ENCODE data around the gene MYOM1. TPM values are rescaled to one million over a fixed set of nuclear protein-coding genes. Genes with fewer than 3 reads are reported as not detected.
A peak's percentile ranks its signal among the peaks of the same experiment; 100 is the strongest.

The MYOM1 gene
- total RNA-seq, 2 experiments from 2014 or later: 0.71 to 2.1 TPM

GRCh38 chr18:3247240-3248061 is 27.7 kb upstream of the MYOM1 start, which contains the start of gene MYL12A:
Gene MYL12A, plus strand, starts transcription at chr18:3247801. Its CDS starts 5,447 bp downstream, at chr18:3253248.
- H3K9me3 Mint-ChIP-seq: no peaks in the 10 kb centered on the region
- CTCF ChIA-PET: interaction anchor here (0.6 to 2.5 kb wide), 21 partner anchors 8 to 417 kb away, joined by 3 to 13 read pairs (median 3); partner anchors contain the start of gene MYL12B
- peaks cover 40% of the 10 kb centered on the region for H3K36me3 Mint-ChIP-seq (ENCODE audit: low read depth)
- H3K27me3 Mint-ChIP-seq: no peaks in the 10 kb centered on the region
- POLR2A ChIA-PET: interaction anchor here (0.6 to 2.1 kb wide), 4 partner anchors 14 to 346 kb away, joined by 3 to 6 read pairs (median 4); partner anchors contain the start of gene MYL12B
- peak; percentile 96 for DNase-seq
- peak within 1 kb of the TSS; percentile 88 for H3K4me3 Mint-ChIP-seq
- peaks cover 35% of the 10 kb centered on the region for H3K4me1 Mint-ChIP-seq
- H3K27ac Mint-ChIP-seq: peak within 1 kb of the TSS; percentile 99

DNA sequence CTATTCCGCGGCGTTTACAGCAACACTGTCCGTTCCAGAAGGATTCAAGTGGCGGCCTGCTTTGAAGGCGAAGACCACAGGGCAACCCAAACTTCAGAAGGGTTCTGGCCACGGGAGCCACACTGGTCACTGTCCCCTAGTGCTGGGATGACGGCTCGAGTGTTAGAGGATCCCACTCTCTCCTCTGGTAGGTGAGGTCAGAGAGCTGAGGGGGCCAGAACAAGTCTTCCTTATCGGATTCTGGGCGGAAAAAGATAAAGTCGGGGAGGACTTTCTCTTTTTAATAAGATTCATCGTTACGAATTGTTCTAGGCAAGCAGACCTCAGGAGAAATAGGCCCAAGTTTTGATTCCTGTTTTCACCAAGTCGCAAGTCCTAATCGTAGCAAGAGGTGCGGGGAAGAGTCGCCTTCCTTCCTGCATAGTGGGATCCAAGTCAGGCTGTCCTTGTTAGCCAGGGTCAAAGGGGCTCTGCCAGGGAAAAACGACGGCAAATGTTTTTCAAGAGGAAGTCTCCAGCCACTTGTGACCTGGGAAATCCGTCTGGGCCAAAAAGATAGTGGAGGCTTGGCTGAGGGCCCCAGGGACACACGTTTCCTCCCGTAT is 27.0 kb upstream of the MYOM1 start:
- Mint-ChIP-seq H3K27me3 (no peaks in the 10 kb centered on the region), H3K9me3 (peaks cover 3% of the 10 kb centered on the region), H3K36me3 (ENCODE audit: low read depth) (peaks cover 37% of the 10 kb centered on the region), H3K4me1 (peaks cover 29% of the 10 kb centered on the region), H3K27ac (peak overlapping the region; percentile 99), H3K4me3 (peak overlapping the region; percentile 88)
- CTCF ChIA-PET: interaction anchor here (0.6 to 2.5 kb wide), 39 partner anchors 8 to 586 kb away, joined by 3 to 13 read pairs (median 4); no protein-coding TSS in a partner anchor
- peak; percentile 24 for DNase-seq
- POLR2A ChIA-PET: interaction anchor here (0.6 to 1.2 kb wide), 2 partner anchors 15 to 95 kb away, joined by 3 read pairs; partner anchors contain the start of gene MYL12B

DNA sequence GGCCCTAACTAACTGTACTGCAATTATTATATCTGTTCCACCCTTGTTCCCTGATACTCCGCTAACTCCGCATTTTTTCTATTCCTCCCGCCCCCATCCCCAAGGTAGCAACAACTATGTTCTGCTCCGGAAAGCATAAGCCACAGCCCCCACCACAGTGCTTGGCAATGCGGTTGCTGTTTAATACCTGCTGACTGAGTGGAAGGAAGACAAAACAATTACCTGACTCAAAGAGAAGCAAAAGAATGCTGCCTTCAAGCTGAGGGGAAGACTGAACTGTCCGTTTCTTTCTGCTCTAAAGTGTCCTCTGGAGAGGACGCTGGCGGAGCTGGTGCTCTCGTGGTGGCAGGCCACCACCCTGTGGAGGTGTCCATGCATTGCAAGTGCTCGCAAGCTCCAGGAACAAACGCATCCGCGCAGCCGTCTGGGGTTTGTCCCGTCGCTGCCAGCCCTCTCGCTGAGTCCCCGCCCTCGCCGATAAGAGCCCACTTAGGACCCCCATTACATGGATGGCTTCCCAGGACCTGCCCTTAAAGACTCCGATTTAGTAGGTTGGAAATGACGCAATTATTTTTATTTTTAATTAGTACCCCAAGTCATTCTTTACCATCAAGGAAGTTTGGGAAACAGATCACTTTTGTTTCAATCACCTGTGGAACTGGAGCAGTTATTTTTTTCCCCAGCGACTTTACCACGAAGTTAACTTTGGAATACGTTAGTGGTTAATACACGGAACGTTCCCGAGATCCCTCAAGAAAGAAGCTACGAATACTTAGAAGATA is 26.3 kb upstream of the MYOM1 start:
- Mint-ChIP-seq H3K36me3 (ENCODE audit: low read depth) (peaks cover 36% of the 10 kb centered on the region), H3K27ac (peak overlapping the region; percentile 99), H3K9me3 (peaks cover 7% of the 10 kb centered on the region), H3K27me3 (no peaks in the 10 kb centered on the region), H3K4me1 (peaks cover 23% of the 10 kb centered on the region), H3K4me3 (peak overlapping the region; percentile 88)
- CTCF ChIA-PET: interaction anchor here (0.6 to 2.5 kb wide), 44 partner anchors 8 to 586 kb away, joined by 3 to 13 read pairs (median 3); no protein-coding TSS in a partner anchor
- peak; percentile 86 for DNase-seq
- POLR2A ChIA-PET: no interaction called here

GRCh38 chr18:3245185-3245564 is 25.4 kb upstream of the MYOM1 start:
- H3K4me3 Mint-ChIP-seq: peak overlapping the region; percentile 88
- CTCF ChIA-PET: interaction anchor here (0.6 to 2.5 kb wide), 17 partner anchors 9 to 313 kb away, joined by 3 to 13 read pairs (median 4); no protein-coding TSS in a partner anchor
- POLR2A ChIA-PET: no interaction called here
- no peaks in the 10 kb centered on the region for H3K27me3 Mint-ChIP-seq
- peaks cover 17% of the 10 kb centered on the region for H3K4me1 Mint-ChIP-seq
- H3K9me3 Mint-ChIP-seq: peaks cover 16% of the 10 kb centered on the region
- DNase-seq: no peak
- no peak overlapping the region for H3K27ac Mint-ChIP-seq
- peaks cover 38% of the 10 kb centered on the region for H3K36me3 Mint-ChIP-seq (ENCODE audit: low read depth)

- H3K4me3 Mint-ChIP-seq: no peak overlapping the region
- H3K9me3 Mint-ChIP-seq: peaks cover 16% of the 10 kb centered on the region
- CTCF ChIA-PET: interaction anchor here (1.3 kb wide), 1 partner anchor 178 kb away, joined by 5 read pairs; no protein-coding TSS in a partner anchor
- peaks cover 16% of the 10 kb centered on the region for H3K36me3 Mint-ChIP-seq (ENCODE audit: low read depth)
- H3K27ac Mint-ChIP-seq: no peak overlapping the region
- no peak for DNase-seq
- POLR2A ChIA-PET: no interaction called here
- H3K4me1 Mint-ChIP-seq: no peaks in the 10 kb centered on the region
- H3K27me3 Mint-ChIP-seq: no peaks in the 10 kb centered on the region
Observed at GRCh38 chr18:3238742-3239141, 19.0 kb upstream of the MYOM1 start.

DNA sequence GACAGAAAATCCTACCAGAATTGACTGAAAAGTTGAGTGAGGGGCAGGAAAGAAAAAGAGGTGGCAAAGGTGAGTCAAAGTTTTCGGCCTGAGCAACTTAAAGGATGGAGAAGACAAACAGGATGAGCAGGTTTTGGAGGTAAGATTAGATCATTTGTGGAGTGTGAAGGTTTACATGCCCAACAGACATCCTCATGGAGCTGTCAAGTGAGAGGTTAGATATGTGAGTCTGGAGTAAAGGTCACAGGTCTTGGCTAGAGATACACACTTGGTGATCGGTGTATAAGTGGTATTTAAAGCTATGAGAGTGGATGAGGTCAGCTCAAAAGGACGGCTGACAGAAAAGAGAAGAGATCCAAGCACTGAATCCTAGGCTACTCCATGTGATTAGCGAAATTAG is 16.7 kb upstream of the MYOM1 start:
- Mint-ChIP-seq H3K36me3 (ENCODE audit: low read depth) (peaks cover 11% of the 10 kb centered on the region), H3K4me3 (no peak overlapping the region), H3K27ac (no peak overlapping the region), H3K4me1 (no peaks in the 10 kb centered on the region), H3K9me3 (peaks cover 10% of the 10 kb centered on the region), H3K27me3 (no peaks in the 10 kb centered on the region)
- POLR2A ChIA-PET: no interaction called here
- CTCF ChIA-PET: interaction anchor here (1.3 to 1.4 kb wide), 2 partner anchors 9 to 12 kb away, joined by 3 to 4 read pairs; partner anchors contain the start of gene MYL12A
- DNase-seq: no peak

GRCh38 chr18:3235846-3236245 is 16.1 kb upstream of the MYOM1 start:
- POLR2A ChIA-PET: no interaction called here
- Mint-ChIP-seq H3K27ac (no peak overlapping the region), H3K36me3 (ENCODE audit: low read depth) (peaks cover 8% of the 10 kb centered on the region), H3K4me1 (no peaks in the 10 kb centered on the region), H3K27me3 (no peaks in the 10 kb centered on the region), H3K4me3 (no peak overlapping the region), H3K9me3 (peaks cover 8% of the 10 kb centered on the region)
- DNase-seq: no peak
- CTCF ChIA-PET: interaction anchor here (1.3 kb wide), 1 partner anchor 10 kb away, joined by 4 read pairs; no protein-coding TSS in a partner anchor

- no peak for DNase-seq
- no peak overlapping the region for H3K27ac Mint-ChIP-seq
- H3K4me1 Mint-ChIP-seq: peaks cover 3% of the 10 kb centered on the region
- H3K9me3 Mint-ChIP-seq: no peaks in the 10 kb centered on the region
- H3K36me3 Mint-ChIP-seq (ENCODE audit: low read depth): peaks cover 2% of the 10 kb centered on the region
- ChIA-PET CTCF (interaction anchor here (1.0 to 1.2 kb wide), 2 partner anchors 35 to 226 kb away, joined by 3 read pairs; no protein-coding TSS in a partner anchor), POLR2A (interaction anchor here (0.5 kb wide), 1 partner anchor 33 kb away, joined by 4 read pairs; no protein-coding TSS in a partner anchor)
- H3K4me3 Mint-ChIP-seq: no peak overlapping the region
- H3K27me3 Mint-ChIP-seq: no peaks in the 10 kb centered on the region
Observed at GRCh38 chr18:3234457-3234856, 14.7 kb upstream of the MYOM1 start.

DNA sequence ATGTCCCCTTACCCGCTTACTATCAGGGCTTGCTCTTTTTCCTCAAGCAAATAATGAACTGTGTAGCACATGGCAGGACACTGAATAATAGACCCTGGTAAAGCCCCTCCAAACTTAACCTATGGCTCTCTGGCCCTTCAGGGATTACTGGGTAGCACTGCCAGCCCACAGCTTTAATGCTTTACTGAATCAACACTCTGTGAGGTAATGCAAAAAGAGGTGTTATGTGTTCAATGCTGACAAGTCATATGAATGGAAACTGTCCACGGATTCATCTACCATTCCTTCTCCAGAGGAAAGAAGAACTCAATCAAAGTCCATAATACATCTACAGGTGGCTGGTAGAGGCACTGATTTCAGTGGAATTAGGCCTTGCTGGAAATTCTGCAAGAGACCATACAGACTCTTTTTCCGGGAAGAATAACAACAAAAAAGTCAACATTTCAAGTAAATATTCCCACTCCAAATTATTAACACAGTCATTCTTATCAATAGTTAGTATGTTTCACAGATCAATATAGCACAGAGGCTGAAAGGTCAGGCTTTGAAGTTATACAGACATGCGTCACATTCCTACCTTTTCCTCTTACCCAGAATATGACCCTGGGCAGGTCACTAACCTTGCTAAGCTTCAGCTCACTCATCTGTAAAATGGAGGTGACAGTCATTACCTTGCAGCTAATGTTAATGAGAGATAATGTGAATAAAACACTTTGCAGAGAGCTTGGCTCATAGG is 13.8 kb upstream of the MYOM1 start:
- DNase-seq: no peak
- Mint-ChIP-seq H3K4me3 (no peak overlapping the region), H3K27ac (no peak overlapping the region), H3K27me3 (no peaks in the 10 kb centered on the region), H3K36me3 (ENCODE audit: low read depth) (peaks cover 2% of the 10 kb centered on the region), H3K4me1 (peaks cover 3% of the 10 kb centered on the region), H3K9me3 (no peaks in the 10 kb centered on the region)
- POLR2A ChIA-PET: interaction anchor here (0.5 kb wide), 1 partner anchor 33 kb away, joined by 4 read pairs; no protein-coding TSS in a partner anchor
- CTCF ChIA-PET: interaction anchor here (1.0 kb wide), 1 partner anchor 226 kb away, joined by 3 read pairs; no protein-coding TSS in a partner anchor

DNA sequence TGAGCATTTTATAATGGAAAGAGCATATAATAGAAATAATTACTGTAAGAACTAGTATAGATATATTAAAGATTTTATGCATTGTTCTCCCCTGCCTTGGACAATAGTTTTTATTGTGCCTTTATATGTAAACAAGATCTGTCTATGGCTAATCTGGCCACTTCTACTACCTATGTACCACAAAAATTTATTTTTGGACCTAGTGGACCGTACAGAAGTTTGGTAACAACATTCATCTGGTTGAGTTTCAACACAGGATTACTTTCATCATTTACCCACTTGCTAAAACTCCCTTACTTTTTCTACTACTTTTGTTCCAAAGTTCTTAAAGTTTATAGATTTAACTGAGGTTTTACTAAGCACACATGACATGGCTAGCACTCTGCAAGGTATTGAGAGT is 13.2 kb upstream of the MYOM1 start:
- Mint-ChIP-seq H3K4me1 (peaks cover 3% of the 10 kb centered on the region), H3K36me3 (ENCODE audit: low read depth) (peaks cover 2% of the 10 kb centered on the region), H3K27me3 (no peaks in the 10 kb centered on the region), H3K27ac (no peak overlapping the region), H3K4me3 (no peak overlapping the region), H3K9me3 (no peaks in the 10 kb centered on the region)
- CTCF ChIA-PET: no interaction called here
- POLR2A ChIA-PET: no interaction called here
- no peak for DNase-seq

DNA sequence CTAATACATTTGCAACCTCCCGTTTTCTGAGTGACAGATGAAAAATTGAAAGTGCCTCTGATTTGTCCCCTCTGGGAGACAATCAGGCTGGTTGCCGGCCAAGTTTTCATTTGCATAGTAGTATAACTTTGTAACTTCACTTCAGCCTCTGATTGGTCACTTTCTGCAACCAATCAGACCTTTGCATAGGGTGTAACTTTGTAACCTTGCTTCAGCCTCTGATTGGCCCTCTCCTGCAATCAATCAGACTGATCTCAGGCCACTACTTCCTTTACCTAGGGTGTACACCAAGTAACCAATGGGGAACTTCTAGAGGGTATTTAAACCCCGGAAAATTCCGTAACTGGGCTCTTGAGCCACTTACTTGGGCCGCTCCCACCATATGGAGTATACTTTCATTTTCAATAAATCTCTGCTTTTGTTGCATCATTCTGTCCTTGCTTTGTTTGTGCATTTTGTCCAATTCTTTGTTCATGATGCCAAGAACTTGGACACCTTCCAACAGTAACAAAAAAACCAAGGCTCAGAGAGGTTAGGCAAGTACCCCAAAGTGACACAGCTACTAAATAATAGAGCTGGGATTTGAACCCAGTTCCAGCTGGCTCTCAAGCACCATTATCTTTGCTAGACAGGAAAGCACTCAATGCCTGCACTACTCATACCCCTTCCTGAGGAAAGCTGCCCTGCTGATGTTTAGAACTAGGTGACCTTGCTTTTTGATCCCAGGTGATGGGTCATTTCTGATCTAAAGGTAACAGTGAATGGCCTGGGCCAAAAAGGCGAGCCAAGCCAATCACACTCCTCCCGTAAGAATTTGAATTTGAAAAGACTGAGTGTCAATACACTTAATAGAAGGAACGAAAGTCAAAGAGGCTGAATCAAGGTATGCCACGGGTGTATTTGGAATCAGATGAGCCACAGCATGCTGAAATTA is 10.9 kb upstream of the MYOM1 start:
- Mint-ChIP-seq H3K4me1 (peaks cover 3% of the 10 kb centered on the region), H3K9me3 (no peaks in the 10 kb centered on the region), H3K27ac (no peak overlapping the region), H3K27me3 (no peaks in the 10 kb centered on the region), H3K36me3 (ENCODE audit: low read depth) (no peaks in the 10 kb centered on the region), H3K4me3 (no peak overlapping the region)
- ChIA-PET CTCF (interaction anchor here (1.1 kb wide), 1 partner anchor 9 kb away, joined by 3 read pairs; no protein-coding TSS in a partner anchor), POLR2A (no interaction called here)
- DNase-seq: no peak

All from activated CD4-positive, alpha-beta T cell treated with anti-CD3 and anti-CD28 coated beads, Interleukin-2, amount 10 ng/mL, durations not matched to agents 7 days and 5 days (primary cell).